Activated naive CD8-positive, alpha-beta T cell treated with anti-CD3 and anti-CD28 coated beads, Interleukin-2, amount 50 U/mL, for 24 hours (primary cell): ENCODE results near the gene KIAA1328.
"Not testable (repeated sequence)": the region's sequence is repeated elsewhere in the genome, so short reads cannot be mapped to it uniquely, and the experiment has no call there.

Experiments used
- ATAC-seq: fragments of 150-1000 bp; cut with Tn5 transposase; one replicate; pipeline ENCODE4 v1.10.0; 2021
- DNase-seq: peaks from one replicate; pipeline ENCODE4 v3.0.0; 2021
- H3K27ac Mint-ChIP-seq: one replicate; pipeline ENCODE4 v1.8.0; 2021; ENCODE audit warnings: mild to moderate bottlenecking, mixed read lengths
- H3K27me3 Mint-ChIP-seq: one replicate; pipeline ENCODE4 v1.8.0; 2021; ENCODE audit warnings: mixed read lengths
- H3K36me3 Mint-ChIP-seq: one replicate; pipeline ENCODE4 v1.8.0; 2021; ENCODE audit warnings: low read depth, mixed read lengths
- H3K4me1 Mint-ChIP-seq: one replicate; pipeline ENCODE4 v1.8.0; 2021; ENCODE audit warnings: mixed read lengths
- H3K4me3 Mint-ChIP-seq: one replicate; pipeline ENCODE4 v1.8.0; 2021; ENCODE audit warnings: mild to moderate bottlenecking, moderate library complexity, mixed read lengths
- H3K9me3 Mint-ChIP-seq: one replicate; pipeline ENCODE4 v1.8.0; 2021; ENCODE audit warnings: mixed read lengths

The KIAA1328 gene

GRCh38 chr18:36813824-36814223 is 15.1 kb upstream of the KIAA1328 start:
- peaks cover 3% of the 10 kb centered on the region for H3K4me1 Mint-ChIP-seq
- no peak overlapping the region for H3K27ac Mint-ChIP-seq
- no peaks in the 10 kb centered on the region for H3K9me3 Mint-ChIP-seq
- ATAC-seq (no peak), DNase-seq (no peak)
- peaks cover 14% of the 10 kb centered on the region for H3K36me3 Mint-ChIP-seq
- no peak overlapping the region for H3K4me3 Mint-ChIP-seq
- H3K27me3 Mint-ChIP-seq: no peaks in the 10 kb centered on the region

- Mint-ChIP-seq H3K4me3 (no peak overlapping the region), H3K4me1 (no peaks in the 10 kb centered on the region), H3K36me3 (peaks cover 14% of the 10 kb centered on the region), H3K9me3 (no peaks in the 10 kb centered on the region), H3K27me3 (no peaks in the 10 kb centered on the region), H3K27ac (no peak overlapping the region)
- DNase-seq (no peak), ATAC-seq (no peak)
These were observed 13.9 kb upstream of the KIAA1328 start for GRCh38 chr18:36814994-36815393.

GRCh38 chr18:36816096-36816495 is 12.8 kb upstream of the KIAA1328 start:
- not testable (repeated sequence) for DNase-seq, H3K4me3 Mint-ChIP-seq, H3K4me1 Mint-ChIP-seq, H3K27ac Mint-ChIP-seq, H3K27me3 Mint-ChIP-seq, ATAC-seq, H3K9me3 Mint-ChIP-seq
- peaks cover 18% of the 10 kb centered on the region for H3K36me3 Mint-ChIP-seq

GRCh38 chr18:36817039-36817438 is 11.9 kb upstream of the KIAA1328 start:
- Mint-ChIP-seq H3K4me3 (no peak overlapping the region), H3K27me3 (no peaks in the 10 kb centered on the region), H3K36me3 (peaks cover 18% of the 10 kb centered on the region), H3K4me1 (no peaks in the 10 kb centered on the region), H3K9me3 (no peaks in the 10 kb centered on the region), H3K27ac (no peak overlapping the region)
- DNase-seq (no peak), ATAC-seq (no peak)

GRCh38 chr18:36818652-36819051 is 10.3 kb upstream of the KIAA1328 start:
- H3K36me3 Mint-ChIP-seq: peaks cover 19% of the 10 kb centered on the region
- no peak for ATAC-seq

GRCh38 chr18:36819621-36820020 is 9.3 kb upstream of the KIAA1328 start:
- peaks cover 5% of the 10 kb centered on the region for H3K4me1 Mint-ChIP-seq
- H3K36me3 Mint-ChIP-seq: peaks cover 29% of the 10 kb centered on the region
- H3K4me3 Mint-ChIP-seq: no peak overlapping the region
- ATAC-seq: no peak
- no peak for DNase-seq
- no peak overlapping the region for H3K27ac Mint-ChIP-seq
- H3K9me3 Mint-ChIP-seq: no peaks in the 10 kb centered on the region
- H3K27me3 Mint-ChIP-seq: no peaks in the 10 kb centered on the region

More at GRCh38 chr18:36818652-36819051, 10.3 kb upstream of the KIAA1328 start:
- no peaks in the 10 kb centered on the region for H3K4me1 Mint-ChIP-seq
- no peaks in the 10 kb centered on the region for H3K9me3 Mint-ChIP-seq
- H3K27me3 Mint-ChIP-seq: no peaks in the 10 kb centered on the region
- DNase-seq: no peak
- no peak overlapping the region for H3K4me3 Mint-ChIP-seq
- no peak overlapping the region for H3K27ac Mint-ChIP-seq

GRCh38 chr18:36821681-36822080 is 7.2 kb upstream of the KIAA1328 start:
- DNase-seq (no peak), ATAC-seq (no peak)
- Mint-ChIP-seq H3K4me3 (no peak overlapping the region), H3K4me1 (peaks cover 5% of the 10 kb centered on the region), H3K27me3 (no peaks in the 10 kb centered on the region), H3K27ac (no peak overlapping the region), H3K36me3 (peaks cover 29% of the 10 kb centered on the region), H3K9me3 (no peaks in the 10 kb centered on the region)

GRCh38 chr18:36825526-36825925 is 3.4 kb upstream of the KIAA1328 start:
- DNase-seq (no peak), ATAC-seq (no peak)
- Mint-ChIP-seq H3K27me3 (no peaks in the 10 kb centered on the region), H3K9me3 (no peaks in the 10 kb centered on the region), H3K4me3 (no peak overlapping the region), H3K36me3 (peaks cover 14% of the 10 kb centered on the region), H3K27ac (no peak overlapping the region), H3K4me1 (peaks cover 31% of the 10 kb centered on the region)

- peaks cover 39% of the 10 kb centered on the region for H3K4me1 Mint-ChIP-seq
- H3K9me3 Mint-ChIP-seq: no peaks in the 10 kb centered on the region
- ATAC-seq (no peak), DNase-seq (no peak)
- peak overlapping the region; percentile 0 for H3K4me3 Mint-ChIP-seq
- H3K27me3 Mint-ChIP-seq: no peaks in the 10 kb centered on the region
- no peak overlapping the region for H3K27ac Mint-ChIP-seq
- H3K36me3 Mint-ChIP-seq: peaks cover 10% of the 10 kb centered on the region
These were observed 2.4 kb upstream of the KIAA1328 start for GRCh38 chr18:36826556-36826955.

- peaks cover 40% of the 10 kb centered on the region for H3K4me1 Mint-ChIP-seq
- no peak for ATAC-seq
- H3K27me3 Mint-ChIP-seq: no peaks in the 10 kb centered on the region
- DNase-seq: peak; percentile 21
- peak overlapping the region; percentile 92 for H3K27ac Mint-ChIP-seq
- H3K9me3 Mint-ChIP-seq: no peaks in the 10 kb centered on the region
- peaks cover 10% of the 10 kb centered on the region for H3K36me3 Mint-ChIP-seq
- peak overlapping the region; percentile 85 for H3K4me3 Mint-ChIP-seq
These were observed 734 bp upstream of the KIAA1328 start for GRCh38 chr18:36828157-36828629.

- DNase-seq (no peak), ATAC-seq (no peak)
- peak overlapping the region; percentile 85 for H3K4me3 Mint-ChIP-seq
- peaks cover under 1% of the 10 kb centered on the region for H3K36me3 Mint-ChIP-seq
- no peaks in the 10 kb centered on the region for H3K27me3 Mint-ChIP-seq
- H3K4me1 Mint-ChIP-seq: peaks cover 36% of the 10 kb centered on the region
- peak overlapping the region; percentile 92 for H3K27ac Mint-ChIP-seq
- H3K9me3 Mint-ChIP-seq: no peaks in the 10 kb centered on the region
These were observed 633 bp downstream of the KIAA1328 start for GRCh38 chr18:36829362-36830157.

GRCh38 chr18:36830158-36830495 is 1.2 kb downstream of the KIAA1328 start:
- Mint-ChIP-seq H3K4me1 (peaks cover 36% of the 10 kb centered on the region), H3K36me3 (no peaks in the 10 kb centered on the region), H3K27ac (peak overlapping the region; percentile 92), H3K27me3 (no peaks in the 10 kb centered on the region), H3K4me3 (peak overlapping the region; percentile 85), H3K9me3 (no peaks in the 10 kb centered on the region)
- ATAC-seq (no peak), DNase-seq (no peak)

- H3K4me3 Mint-ChIP-seq: no peak overlapping the region
These were observed 2.2 kb downstream of the KIAA1328 start for GRCh38 chr18:36831139-36831538.

GRCh38 chr18:36833120-36833519 is 4.2 kb downstream of the KIAA1328 start:
- ATAC-seq (no peak), DNase-seq (no peak)
- Mint-ChIP-seq H3K27me3 (no peaks in the 10 kb centered on the region), H3K27ac (no peak overlapping the region), H3K36me3 (peaks cover 19% of the 10 kb centered on the region), H3K4me1 (peaks cover 24% of the 10 kb centered on the region), H3K9me3 (no peaks in the 10 kb centered on the region), H3K4me3 (no peak overlapping the region)

More at GRCh38 chr18:36831139-36831538, 2.2 kb downstream of the KIAA1328 start:
- peaks cover 36% of the 10 kb centered on the region for H3K4me1 Mint-ChIP-seq
- H3K9me3 Mint-ChIP-seq: no peaks in the 10 kb centered on the region
- no peak overlapping the region for H3K27ac Mint-ChIP-seq
- ATAC-seq: no peak
- peaks cover 2% of the 10 kb centered on the region for H3K36me3 Mint-ChIP-seq
- H3K27me3 Mint-ChIP-seq: no peaks in the 10 kb centered on the region
- no peak for DNase-seq

- ATAC-seq (no peak), DNase-seq (no peak)
- Mint-ChIP-seq H3K4me1 (peaks cover 6% of the 10 kb centered on the region), H3K9me3 (peaks cover 4% of the 10 kb centered on the region), H3K4me3 (no peak overlapping the region), H3K36me3 (peaks cover 41% of the 10 kb centered on the region), H3K27ac (no peak overlapping the region), H3K27me3 (no peaks in the 10 kb centered on the region)
These were observed 7.0 kb downstream of the KIAA1328 start for GRCh38 chr18:36835927-36836326.
